Activated CD4-positive, CD25-positive, alpha-beta regulatory T cell treated with anti-CD3 and anti-CD28 coated beads, Interleukin-2, amount 50 U/mL, for 16 hours (primary cell): ENCODE measurements around the gene MLLT1.

Source experiments
- DNase-seq: peaks from one replicate; pipeline ENCODE4 v3.0.0-alpha.2; 2020; ENCODE audit warnings: low read depth, low spot score

MLLT1 gene

DNA sequence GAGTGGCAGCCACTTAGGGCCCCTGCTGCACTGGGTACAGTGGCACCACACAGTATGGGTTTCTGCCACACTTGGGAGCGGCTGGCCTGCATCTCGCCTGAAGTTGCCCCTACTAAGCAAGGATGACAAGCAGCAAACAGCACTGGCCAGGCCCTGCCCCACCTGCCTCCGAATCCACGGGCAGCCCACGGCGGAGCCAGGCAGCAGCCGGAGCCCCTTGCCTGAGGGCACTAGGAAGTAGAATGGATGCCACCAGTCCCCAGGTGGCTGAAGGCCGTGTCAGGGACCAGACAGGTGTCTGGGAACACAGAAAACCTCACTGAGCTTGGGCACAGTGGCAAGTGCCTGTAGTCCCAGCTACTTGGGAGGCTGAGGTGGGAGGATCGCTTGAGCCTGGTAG is 19.4 kb downstream of the MLLT1 start:
- no peak for DNase-seq

DNA sequence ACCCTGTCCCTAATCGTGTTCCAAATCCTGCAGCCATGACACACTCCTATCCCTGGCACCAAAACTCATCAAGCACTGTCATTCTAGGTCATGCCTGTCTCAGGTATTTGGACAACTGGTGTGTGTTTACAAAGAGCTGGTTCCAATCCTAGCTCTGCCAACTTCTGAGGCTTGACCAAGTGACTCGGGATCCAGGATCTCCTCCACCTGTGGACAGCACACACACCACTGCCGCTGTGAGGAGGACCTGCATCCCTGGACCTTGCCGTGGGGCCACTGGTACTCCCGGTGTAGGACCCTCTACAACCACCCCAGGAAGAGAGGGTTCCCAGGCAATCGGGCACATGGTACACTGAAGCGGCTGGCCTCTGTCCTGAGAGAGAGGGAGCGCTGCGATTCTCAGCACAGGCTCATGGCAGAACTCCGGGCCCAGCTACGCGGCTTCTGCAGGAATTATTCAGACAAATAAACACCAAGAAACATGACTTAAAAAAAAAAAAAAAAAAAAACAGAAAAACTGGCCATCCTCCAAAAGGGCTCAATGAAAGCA is 20.4 kb downstream of the MLLT1 start:
- no peak for DNase-seq

DNA sequence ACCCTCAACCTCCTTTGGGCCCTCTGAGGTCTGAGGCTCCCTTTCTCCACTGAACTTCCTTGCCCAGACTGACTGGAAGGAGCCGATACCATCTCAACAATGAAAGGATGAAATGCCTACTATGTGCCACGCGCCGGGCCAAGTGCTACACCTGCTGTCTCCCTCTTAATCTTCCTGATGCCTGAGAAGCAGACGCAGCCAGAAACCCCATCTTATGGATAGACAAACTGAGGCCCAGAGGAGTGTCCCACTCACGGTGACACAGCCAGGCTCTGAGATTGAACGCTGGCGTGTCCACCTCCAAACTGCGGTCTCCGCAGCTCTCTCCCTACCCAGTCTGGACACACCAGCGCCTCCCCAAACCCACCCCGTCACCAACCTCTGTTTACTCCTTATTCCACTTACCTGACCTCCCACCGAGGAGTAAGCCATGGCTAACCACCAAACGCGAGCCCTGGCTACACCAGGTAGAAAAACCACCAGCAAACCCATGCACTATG is 20.9 kb downstream of the MLLT1 start:
- DNase-seq, result no peak

DNA sequence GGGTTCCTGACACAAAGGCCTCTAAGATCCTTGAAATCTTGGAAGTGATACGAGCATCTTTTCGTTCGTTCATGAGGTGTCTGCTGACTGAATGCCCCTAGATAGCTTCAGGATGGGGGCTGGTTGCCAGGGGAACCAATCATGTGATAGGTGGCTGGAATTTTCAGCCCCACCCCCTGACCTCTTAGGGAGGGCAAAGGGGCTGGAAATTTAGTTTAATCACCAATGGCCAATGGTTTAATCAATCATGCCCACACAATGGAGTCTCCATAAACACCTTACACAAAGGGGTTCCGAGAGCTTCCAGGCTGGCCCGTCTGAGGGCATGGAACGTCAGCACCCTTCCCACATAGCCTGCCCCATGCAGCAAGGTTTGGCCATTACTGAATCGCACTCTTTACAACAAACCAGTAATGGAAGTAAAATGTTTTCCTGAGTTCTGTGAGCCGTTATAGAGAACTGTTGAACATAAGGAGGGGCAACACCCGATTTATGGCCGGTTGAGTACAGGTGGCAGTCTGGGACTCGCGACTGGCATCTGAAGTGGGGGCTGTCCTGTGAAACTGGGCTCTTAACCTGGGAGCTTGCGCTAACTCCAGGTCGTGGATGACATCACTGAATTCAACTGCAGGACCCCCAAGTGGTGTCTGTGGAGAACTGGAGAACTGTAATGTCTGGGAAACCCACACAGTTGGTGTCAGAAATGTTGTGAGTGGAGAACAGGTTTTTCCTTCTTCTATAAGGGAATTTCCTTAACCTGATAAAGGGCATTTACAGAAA is 25.6 kb downstream of the MLLT1 start:
- no peak for DNase-seq

DNA sequence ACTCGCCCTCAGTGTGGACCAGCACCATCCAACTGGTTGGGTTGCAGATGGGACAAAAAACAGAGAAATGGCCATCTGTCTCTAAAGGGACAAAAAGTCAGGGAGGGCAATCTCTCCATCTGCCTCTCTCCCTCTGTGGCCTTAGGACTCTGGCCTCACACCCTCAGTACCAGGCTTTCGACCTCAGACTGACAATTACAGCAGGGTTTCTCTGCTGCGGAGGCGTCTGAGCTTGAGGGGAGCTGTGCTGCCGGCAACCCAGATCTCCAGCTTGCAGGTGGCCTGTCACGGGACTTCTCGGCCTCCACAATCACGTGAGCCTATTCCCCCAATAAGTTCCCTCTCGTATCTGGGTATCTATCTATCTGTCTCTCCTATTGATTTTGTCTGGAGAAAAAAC is 27.7 kb downstream of the MLLT1 start:
- no peak for DNase-seq

DNA sequence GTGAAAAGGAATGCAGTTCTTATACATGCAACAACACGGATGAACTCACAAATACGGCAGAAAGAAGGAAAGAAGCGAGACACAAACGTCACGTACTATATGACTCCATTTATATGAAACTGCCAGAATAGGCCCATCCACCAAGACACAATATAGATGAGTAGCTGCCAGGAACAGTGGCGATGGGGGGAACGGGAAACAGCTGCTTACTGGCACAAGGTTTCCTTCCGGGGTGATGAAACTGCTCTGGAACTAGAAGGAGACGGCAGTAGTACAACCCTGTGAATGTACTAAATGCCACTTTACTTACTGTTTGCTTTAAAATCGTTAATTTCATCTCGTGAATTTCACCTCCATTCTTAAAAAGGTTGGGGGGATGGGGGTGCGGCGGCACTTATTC is 28.9 kb downstream of the MLLT1 start:
- DNase-seq, result no peak

DNA sequence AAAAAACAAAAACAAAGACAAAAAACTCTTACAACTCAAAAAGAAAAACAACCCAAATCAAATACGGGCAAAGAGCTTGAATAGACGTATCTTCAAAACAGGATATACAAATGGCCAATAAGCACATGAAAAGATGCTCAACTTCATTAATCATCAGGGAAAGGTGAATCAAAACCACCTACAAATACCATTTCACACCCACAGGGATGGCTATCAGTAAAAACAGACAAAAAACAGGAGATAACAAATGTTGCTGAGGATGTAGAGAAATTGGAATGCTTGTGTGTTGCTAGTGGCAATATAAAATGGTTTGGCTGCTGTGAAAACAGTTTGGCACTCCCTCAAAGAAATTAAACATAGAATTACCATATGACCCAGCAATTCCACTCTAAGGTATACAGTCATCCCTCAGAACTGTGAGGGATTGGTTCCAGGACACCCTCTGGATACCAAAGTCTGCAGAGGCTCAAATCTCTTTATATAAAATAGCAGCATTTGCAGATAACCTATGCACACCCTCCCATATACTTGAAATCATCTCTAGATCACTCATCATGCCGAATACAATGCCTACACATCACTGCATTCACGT is 29.7 kb downstream of the MLLT1 start:
- no peak for DNase-seq

DNA sequence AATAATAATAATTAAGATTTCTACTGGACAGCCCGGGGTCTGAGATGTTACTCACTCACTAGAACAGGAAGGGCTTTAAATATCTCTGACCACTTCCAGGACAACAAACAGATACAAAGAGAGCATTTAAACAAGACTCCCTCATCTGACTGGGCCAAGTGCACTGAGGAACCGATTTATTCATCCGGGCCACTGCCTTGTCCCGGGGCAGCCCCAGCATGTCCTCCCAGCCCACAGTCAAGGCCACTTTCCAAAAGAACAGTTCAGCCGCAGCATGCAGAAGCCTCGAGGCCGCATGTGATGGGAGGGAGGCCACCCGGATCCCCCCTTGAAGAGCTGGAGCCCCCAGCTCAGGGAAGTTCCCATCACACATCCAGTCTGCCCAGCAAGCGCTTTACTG is 30.5 kb downstream of the MLLT1 start:
- no peak for DNase-seq

DNA sequence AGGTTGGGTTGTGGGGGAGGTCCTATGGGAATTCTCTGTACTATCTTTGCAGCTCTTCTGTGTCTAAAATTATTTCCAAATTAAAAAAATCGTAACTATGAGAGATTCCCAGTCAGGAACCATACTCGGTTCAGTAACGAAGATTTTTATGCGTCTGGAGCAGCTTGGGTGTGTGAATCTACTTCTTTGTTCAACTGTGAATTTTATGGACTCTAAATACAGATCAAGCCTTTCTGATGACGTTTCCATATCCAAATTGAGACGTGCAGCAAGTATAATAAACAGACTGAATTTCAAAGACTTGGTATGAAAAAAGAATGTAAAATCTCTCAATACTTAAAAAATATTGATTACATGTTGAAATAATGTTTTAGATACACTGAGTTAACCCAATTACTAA is 30.9 kb downstream of the MLLT1 start:
- DNase-seq, result no peak

DNA sequence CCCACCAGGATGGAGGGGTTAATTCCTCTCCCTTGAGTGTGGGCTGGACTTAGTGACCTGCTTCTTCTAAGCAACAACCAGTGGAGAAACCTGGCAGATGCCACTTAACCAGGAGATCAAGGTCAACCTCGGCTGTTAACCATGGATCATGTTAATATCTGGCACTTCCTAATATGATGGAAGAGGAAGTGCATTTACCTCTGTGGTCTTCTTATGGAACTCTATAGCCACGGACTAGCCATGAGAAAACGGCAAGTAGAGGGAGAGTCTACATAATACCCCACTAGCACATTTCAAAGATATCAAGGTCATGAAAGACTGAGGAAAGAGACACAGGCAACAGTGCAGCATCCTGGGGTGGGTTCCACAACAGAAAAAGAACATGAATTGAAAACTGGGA is 31.4 kb downstream of the MLLT1 start:
- DNase-seq, result no peak

DNA sequence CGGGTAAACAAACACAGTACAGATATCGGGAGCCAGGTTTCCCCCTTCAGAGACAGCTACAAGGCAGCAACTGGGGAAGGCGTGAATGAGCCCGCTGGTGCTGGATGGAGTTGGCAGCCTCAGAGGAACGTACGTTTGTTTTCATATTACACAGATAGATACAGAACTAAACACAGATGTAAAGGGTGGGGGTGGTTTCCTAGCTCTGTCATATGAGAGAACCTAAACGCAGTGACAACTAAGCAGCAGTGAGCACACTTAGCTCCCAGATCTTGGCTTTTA is 32.8 kb downstream of the MLLT1 start:
- DNase-seq, result no peak

DNA sequence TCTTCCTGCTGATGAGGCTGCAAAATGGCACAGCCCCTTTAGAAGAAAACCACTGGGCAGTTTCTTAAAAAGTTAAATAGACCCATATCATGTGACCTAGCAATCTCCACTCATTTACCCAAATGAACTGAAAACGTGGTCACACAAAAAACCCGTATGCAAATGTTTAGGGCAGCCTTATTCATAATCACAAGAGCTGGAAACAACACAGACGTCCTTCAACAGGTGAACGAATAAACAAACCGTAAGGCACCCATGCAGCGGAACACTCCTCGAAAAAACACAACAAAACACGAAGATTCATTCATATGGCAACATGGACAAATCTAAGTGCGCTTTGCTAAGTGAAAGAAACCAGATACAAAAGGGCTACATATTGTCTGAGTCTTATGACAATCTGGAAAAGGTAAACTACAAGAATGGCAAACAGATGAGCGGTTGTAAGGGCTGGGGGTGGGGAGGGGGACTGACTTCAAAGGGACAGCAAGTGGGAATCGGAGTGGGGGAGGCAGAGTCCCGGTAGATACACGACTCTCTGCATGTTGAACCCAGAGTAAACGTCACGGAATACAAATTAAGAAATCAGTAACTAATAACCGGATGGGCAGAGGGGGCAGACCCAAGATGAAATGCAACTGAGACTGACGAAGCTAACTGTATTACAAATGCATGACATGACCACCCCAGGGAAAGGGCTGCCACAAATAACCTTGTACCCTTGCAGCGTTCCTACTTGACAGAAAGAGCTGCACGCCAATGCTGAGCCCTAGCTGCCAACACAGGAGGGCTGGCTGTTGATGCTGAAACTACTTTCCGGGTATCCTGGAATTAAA is 33.4 kb downstream of the MLLT1 start:
- no peak for DNase-seq

DNA sequence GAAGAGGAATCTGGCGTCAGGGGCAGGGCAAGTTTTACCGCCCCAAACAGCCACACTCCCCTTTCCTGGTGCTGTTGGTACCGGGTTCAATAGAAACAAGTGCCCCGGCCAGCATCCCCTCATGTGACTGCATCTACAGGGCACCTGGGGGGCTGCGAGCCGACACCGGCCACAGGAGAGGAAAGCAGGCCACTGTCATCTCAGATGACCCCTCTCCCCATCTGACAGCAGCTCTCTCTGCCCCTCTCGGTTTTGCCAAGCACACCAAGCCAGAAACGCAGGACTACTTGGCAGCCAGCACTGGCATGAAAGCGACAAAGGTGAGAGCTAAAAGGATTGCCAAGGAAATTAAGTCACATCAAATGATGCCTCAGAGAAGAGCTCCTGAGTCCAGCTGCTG is 37.1 kb downstream of the MLLT1 start:
- DNase-seq, result no peak

DNA sequence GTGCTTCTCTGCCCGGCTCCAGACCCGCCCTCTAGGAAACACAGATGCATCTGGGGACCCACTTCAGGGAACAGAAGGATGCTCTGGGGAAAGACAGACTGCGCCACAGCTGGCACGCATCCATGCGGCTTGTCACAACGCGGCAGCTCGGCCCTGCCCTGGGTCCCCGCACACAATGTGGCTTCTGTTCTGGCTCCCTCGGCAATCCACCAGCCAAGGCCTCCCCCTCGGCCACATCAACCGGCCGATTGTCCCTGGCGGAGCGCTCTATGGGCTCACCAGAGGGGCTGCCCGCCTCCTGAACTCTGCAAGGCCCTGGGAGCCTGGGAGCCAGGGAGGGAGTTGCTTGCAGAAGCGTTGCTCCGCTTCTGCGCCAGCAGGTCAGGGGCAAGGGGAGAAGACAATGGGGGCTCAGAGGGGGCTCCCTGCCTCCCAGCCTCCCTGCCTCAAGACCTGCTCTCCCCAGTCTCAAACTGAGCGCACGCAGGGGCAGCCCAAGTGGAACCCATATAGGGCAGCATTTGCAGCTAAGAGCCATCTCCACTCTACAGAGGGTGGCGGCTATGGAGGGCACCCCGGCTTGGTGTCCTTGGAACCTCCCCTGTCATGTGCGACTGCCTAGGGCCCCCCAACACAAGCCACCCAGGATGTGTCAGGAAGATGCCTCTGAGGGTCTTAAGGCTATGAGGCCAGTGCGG is 37.9 kb downstream of the MLLT1 start:
- DNase-seq, result no peak

DNA sequence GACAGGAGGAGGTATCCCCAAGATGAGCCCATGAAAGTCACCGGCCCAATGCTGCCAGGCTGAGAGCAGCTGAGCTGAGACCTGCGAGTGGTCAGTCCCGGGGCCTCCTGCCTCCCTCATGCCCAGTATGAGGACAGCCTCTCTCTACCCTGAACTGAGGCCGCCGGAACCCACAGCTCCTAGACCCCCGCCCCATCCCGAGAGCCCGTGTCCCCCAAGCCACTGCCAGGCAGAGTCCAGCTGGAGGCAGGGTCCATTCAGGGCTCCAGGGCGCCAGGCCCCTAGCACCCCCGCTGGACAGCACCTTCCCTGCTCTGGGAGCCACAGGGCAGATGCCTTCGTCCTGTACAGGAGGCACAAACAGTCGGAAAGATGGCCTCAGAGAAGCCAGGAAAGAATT is 38.7 kb downstream of the MLLT1 start:
- no peak for DNase-seq

DNA sequence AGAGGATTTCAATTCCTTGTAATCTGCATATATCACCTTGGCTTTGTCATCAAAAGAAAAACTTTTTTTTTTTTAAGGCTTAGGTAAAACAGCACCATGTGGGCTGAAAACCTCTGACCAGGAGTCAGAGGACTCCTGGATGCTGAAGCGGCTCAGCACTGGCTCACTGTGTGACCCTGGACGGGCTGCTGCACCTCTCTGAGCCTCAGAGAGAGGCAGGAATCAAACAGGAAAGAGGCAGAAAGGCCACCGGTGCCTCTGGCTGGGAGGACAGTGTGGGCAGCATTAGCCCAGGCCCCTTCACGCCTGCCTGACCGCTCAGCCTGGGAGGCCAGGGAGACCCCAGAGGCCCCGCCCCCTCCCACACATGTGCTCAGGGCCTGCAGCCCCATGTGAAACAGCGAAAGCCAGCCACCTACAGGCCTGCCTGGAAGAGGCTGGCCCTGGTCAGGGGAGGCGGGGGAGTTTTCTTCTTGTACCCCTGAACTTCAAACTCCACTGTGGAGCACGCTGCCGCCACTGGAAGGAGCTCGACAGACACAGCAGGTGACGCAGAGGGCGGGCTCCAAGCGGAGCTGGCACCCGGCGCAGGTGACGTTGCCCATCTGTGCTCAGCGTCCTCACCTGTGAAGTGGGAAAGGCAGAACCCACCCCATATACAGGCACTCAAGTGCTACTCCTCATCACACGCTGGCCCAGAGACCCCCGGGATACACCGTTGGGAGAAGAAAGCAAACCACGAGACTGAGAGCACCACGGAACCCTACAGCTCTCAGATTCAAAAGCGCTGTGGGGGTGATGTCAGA is 39.7 kb downstream of the MLLT1 start:
- no peak for DNase-seq

DNA sequence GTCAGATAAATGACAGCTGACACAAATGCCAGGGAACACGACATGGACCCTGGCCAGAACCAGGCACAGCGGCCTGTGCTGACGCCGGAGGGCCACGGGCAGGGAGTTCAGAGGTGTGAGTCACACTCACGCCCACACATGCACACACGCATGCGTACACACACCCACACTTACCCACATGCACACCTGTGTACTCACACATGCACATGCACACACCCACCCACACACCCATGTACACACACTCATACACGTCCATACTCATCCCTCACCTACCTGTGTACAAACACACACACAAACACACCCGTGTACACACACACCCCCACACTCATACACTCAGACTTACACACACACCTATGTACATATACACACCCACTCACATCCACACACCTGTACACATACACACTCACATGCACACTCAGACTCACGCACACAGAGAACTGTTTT is 40.4 kb downstream of the MLLT1 start:
- no peak for DNase-seq

DNA sequence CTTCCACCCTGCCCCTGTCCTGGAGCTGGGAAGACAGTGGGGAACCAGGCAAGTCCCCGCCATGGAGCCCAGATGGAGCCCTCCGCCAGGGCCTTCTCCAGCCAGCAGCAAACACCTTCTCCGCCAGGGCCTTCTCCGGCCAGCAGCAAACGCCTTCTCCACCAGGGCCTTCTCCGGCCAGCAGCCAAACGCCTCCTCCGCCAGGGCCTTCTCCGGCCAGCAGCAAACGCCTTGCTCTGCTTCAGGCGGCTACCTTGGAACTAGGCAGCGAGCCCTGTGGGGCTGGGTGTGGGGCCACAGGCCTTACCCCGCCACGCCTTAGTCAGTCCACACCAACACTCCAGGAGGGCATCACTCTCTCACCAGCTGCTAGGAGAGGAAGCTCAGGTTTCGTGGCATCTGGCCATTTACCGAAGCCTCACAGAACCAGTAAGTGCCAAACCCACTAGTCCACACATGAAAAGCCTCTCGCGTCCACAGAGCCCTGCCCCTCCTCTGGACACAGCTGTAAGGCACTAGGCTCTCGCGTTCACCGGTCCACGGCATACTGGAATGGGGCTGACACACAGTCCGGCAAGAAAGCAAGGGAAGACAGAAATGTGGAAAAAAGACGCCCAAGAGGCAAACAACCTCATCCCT is 41.0 kb downstream of the MLLT1 start:
- DNase-seq, result no peak

DNA sequence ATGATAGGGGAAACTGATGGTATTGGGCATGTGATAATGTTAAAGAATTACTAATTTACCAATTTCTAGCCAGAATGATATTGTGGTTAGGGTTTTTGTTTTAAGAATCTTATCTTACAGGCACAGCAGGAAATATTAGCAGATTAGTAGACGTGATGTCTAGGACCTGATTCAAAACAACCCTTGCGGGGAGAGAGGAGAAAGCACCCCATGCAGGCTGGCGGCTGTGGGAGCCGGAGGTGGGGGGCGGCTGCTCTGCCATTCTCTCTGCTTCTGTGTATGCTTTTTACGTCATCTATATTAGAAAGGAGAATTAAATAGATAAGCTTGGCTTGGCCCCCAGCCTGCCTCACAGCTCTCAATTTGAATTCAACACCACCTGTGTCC is 41.5 kb downstream of the MLLT1 start:
- peak; percentile 14 for DNase-seq
